Measurements from ENCODE around the gene TMEM121.
"Not testable (repeated sequence)": the region's sequence is repeated elsewhere in the genome, so short reads cannot be mapped to it uniquely, and the experiment has no call there.

TMEM121 gene

GRCh38 chr14:105571181-105571951, 45.0 kb downstream of the TMEM121 start:
- DNase-seq = not testable (repeated sequence)

- not testable (repeated sequence) for DNase-seq
Measured at GRCh38 chr14:105572063-105572462, 45.7 kb downstream of the TMEM121 start.

GRCh38 chr14:105573841-105574240, 47.5 kb downstream of the TMEM121 start:
- not testable (repeated sequence) for DNase-seq

- not testable (repeated sequence) for DNase-seq
Measured at GRCh38 chr14:105574411-105574810, 48.0 kb downstream of the TMEM121 start.

- DNase-seq = not testable (repeated sequence)
Measured at GRCh38 chr14:105575016-105575700, 48.8 kb downstream of the TMEM121 start.

- DNase-seq = no peak
Measured at GRCh38 chr14:105576525-105577088, 50.2 kb downstream of the TMEM121 start.

- no peak for DNase-seq
Measured at GRCh38 chr14:105577314-105577861, 51.0 kb downstream of the TMEM121 start.

- DNase-seq = no peak
Measured at GRCh38 chr14:105578070-105578469, 51.7 kb downstream of the TMEM121 start.

GRCh38 chr14:105579221-105579620, 52.8 kb downstream of the TMEM121 start:
- DNase-seq = not testable (repeated sequence)
